Measurements from ENCODE around the gene ARMC6. TPM values are rescaled to one million over a fixed set of nuclear protein-coding genes. Genes with fewer than 3 reads are reported as not detected.

Gene ARMC6
- polyA plus RNA-seq, 1 donor from 2014 or later: 74.4 TPM

GRCh38 chr19:19052921-19053320 lies 19.5 kb downstream of the ARMC6 start:
- H2AFZ ChIP-seq (ENCODE audit: low read depth, low read length): no peak overlapping the region
- no peak overlapping the region for H3K4me2 ChIP-seq (ENCODE audit: low read length)
- H3K4me3 ChIP-seq (ENCODE audit: low read length): no peak overlapping the region
- H3K9me2 ChIP-seq (ENCODE audit: insufficient read depth, low read length): no peaks in the 10 kb centered on the region
- H3K9ac ChIP-seq (ENCODE audit: low read length): no peak overlapping the region
- no peaks in the 10 kb centered on the region for H3K36me3 ChIP-seq (ENCODE audit: insufficient read depth, low read length)
- no peaks in the 10 kb centered on the region for H3K9me3 ChIP-seq (ENCODE audit: low read length)
- H4K20me1 ChIP-seq (ENCODE audit: insufficient read depth): no peaks in the 10 kb centered on the region
- TF ChIP-seq RAD21 (conservative IDR thresholded peaks at IDR 0.05) (no peak), EZH2 (IDR thresholded peaks at IDR 0.05; ENCODE audit: borderline replicate concordance, insufficient read depth, low read length, poor library complexity, severe bottlenecking) (no peak), MXI1 (conservative IDR thresholded peaks at IDR 0.05; ENCODE audit: poor library complexity, severe bottlenecking) (no peak), SMC3 (conservative IDR thresholded peaks at IDR 0.05; ENCODE audit: poor library complexity) (no peak), EP300 (conservative IDR thresholded peaks at IDR 0.05; ENCODE audit: poor library complexity, severe bottlenecking) (no peak), POLR2AphosphoS5 (IDR thresholded peaks at IDR 0.05) (no peak), TAF1 (IDR thresholded peaks at IDR 0.05; ENCODE audit: low read depth) (no peak)
- TF ChIP-seq, protein P1, sequence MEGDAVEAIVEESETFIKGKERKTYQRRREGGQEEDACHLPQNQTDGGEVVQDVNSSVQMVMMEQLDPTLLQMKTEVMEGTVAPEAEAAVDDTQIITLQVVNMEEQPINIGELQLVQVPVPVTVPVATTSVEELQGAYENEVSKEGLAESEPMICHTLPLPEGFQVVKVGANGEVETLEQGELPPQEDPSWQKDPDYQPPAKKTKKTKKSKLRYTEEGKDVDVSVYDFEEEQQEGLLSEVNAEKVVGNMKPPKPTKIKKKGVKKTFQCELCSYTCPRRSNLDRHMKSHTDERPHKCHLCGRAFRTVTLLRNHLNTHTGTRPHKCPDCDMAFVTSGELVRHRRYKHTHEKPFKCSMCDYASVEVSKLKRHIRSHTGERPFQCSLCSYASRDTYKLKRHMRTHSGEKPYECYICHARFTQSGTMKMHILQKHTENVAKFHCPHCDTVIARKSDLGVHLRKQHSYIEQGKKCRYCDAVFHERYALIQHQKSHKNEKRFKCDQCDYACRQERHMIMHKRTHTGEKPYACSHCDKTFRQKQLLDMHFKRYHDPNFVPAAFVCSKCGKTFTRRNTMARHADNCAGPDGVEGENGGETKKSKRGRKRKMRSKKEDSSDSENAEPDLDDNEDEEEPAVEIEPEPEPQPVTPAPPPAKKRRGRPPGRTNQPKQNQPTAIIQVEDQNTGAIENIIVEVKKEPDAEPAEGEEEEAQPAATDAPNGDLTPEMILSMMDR (IDR thresholded peaks at IDR 0.05; ENCODE audit: poor library complexity, severe bottlenecking): no peak
- TF ChIP-seq, protein P2, sequence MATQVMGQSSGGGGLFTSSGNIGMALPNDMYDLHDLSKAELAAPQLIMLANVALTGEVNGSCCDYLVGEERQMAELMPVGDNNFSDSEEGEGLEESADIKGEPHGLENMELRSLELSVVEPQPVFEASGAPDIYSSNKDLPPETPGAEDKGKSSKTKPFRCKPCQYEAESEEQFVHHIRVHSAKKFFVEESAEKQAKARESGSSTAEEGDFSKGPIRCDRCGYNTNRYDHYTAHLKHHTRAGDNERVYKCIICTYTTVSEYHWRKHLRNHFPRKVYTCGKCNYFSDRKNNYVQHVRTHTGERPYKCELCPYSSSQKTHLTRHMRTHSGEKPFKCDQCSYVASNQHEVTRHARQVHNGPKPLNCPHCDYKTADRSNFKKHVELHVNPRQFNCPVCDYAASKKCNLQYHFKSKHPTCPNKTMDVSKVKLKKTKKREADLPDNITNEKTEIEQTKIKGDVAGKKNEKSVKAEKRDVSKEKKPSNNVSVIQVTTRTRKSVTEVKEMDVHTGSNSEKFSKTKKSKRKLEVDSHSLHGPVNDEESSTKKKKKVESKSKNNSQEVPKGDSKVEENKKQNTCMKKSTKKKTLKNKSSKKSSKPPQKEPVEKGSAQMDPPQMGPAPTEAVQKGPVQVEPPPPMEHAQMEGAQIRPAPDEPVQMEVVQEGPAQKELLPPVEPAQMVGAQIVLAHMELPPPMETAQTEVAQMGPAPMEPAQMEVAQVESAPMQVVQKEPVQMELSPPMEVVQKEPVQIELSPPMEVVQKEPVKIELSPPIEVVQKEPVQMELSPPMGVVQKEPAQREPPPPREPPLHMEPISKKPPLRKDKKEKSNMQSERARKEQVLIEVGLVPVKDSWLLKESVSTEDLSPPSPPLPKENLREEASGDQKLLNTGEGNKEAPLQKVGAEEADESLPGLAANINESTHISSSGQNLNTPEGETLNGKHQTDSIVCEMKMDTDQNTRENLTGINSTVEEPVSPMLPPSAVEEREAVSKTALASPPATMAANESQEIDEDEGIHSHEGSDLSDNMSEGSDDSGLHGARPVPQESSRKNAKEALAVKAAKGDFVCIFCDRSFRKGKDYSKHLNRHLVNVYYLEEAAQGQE (IDR thresholded peaks at IDR 0.05; ENCODE audit: borderline replicate concordance): no peak
- no peaks in the 10 kb centered on the region for H3F3A ChIP-seq (ENCODE audit: insufficient read depth, low read length, poor library complexity, severe bottlenecking)
- H3K27ac ChIP-seq (ENCODE audit: low read length): no peak overlapping the region
- no peaks in the 10 kb centered on the region for H3K27me3 ChIP-seq (ENCODE audit: insufficient read depth, low read depth, low read length)
- H3K79me2 ChIP-seq (replicated peaks; ENCODE audit: insufficient read depth, low read length): no peaks in the 10 kb centered on the region

GRCh38 chr19:19053508-19054314 lies 20.3 kb downstream of the ARMC6 start:
- Histone ChIP-seq H3F3A (ENCODE audit: insufficient read depth, low read length, poor library complexity, severe bottlenecking) (no peaks in the 10 kb centered on the region), H3K36me3 (ENCODE audit: insufficient read depth, low read length) (no peaks in the 10 kb centered on the region), H3K4me3 (ENCODE audit: low read length) (no peak overlapping the region), H3K9ac (ENCODE audit: low read length) (no peak overlapping the region), H3K4me2 (ENCODE audit: low read length) (no peak overlapping the region), H2AFZ (ENCODE audit: low read depth, low read length) (no peak overlapping the region), H3K27me3 (ENCODE audit: insufficient read depth, low read depth, low read length) (no peaks in the 10 kb centered on the region), H3K9me2 (ENCODE audit: insufficient read depth, low read length) (no peaks in the 10 kb centered on the region), H4K20me1 (ENCODE audit: insufficient read depth) (no peaks in the 10 kb centered on the region), H3K79me2 (replicated peaks; ENCODE audit: insufficient read depth, low read length) (no peaks in the 10 kb centered on the region), H3K9me3 (ENCODE audit: low read length) (no peaks in the 10 kb centered on the region), H3K27ac (ENCODE audit: low read length) (no peak overlapping the region)
- TF ChIP-seq EZH2 (IDR thresholded peaks at IDR 0.05; ENCODE audit: borderline replicate concordance, insufficient read depth, low read length, poor library complexity, severe bottlenecking) (no peak), RAD21 (conservative IDR thresholded peaks at IDR 0.05) (peak; percentile 58), SMC3 (conservative IDR thresholded peaks at IDR 0.05; ENCODE audit: poor library complexity) (peak; percentile 55), EP300 (conservative IDR thresholded peaks at IDR 0.05; ENCODE audit: poor library complexity, severe bottlenecking) (no peak), TAF1 (IDR thresholded peaks at IDR 0.05; ENCODE audit: low read depth) (no peak), POLR2AphosphoS5 (IDR thresholded peaks at IDR 0.05) (no peak), MXI1 (conservative IDR thresholded peaks at IDR 0.05; ENCODE audit: poor library complexity, severe bottlenecking) (no peak)
- TF ChIP-seq, protein P1 (IDR thresholded peaks at IDR 0.05; ENCODE audit: poor library complexity, severe bottlenecking): peak; percentile 61
- TF ChIP-seq, protein P2 (IDR thresholded peaks at IDR 0.05; ENCODE audit: borderline replicate concordance): no peak
